Hematopoietic multipotent progenitor cell treated with erythropoietin and hydrocortisone succinate and interleukin-3 and kit ligand, for 8 days (in vitro differentiated cells): Measurements from ENCODE around the gene SLC26A3.

Experiments used
- DNase-seq: peaks from one replicate; pipeline ENCODE4 v3.0.0-alpha.2; 2015

SLC26A3 gene

GRCh38 chr7:107743567-107744344 lies 59.3 kb downstream of the SLC26A3 start, which contains the start of gene CBLL1:
Gene CBLL1, plus strand, starts transcription at chr7:107744142. Its CDS starts 22 bp downstream, at chr7:107744164.
- DNase-seq, result peak; percentile 96

GRCh38 chr7:107742678-107743566 lies 60.1 kb downstream of the SLC26A3 start:
- no peak for DNase-seq

- no peak for DNase-seq
Observed at GRCh38 chr7:107728276-107728675, 74.7 kb downstream of the SLC26A3 start.

- no peak for DNase-seq
Observed at GRCh38 chr7:107726356-107727130, 76.5 kb downstream of the SLC26A3 start.

- peak; percentile 67 for DNase-seq
Observed at GRCh38 chr7:107725138-107725740, 77.8 kb downstream of the SLC26A3 start.

- no peak for DNase-seq
Observed at GRCh38 chr7:107723255-107723654, 79.8 kb downstream of the SLC26A3 start.

GRCh38 chr7:107721286-107721685 lies 81.7 kb downstream of the SLC26A3 start:
- no peak for DNase-seq

GRCh38 chr7:107718456-107719193 lies 84.4 kb downstream of the SLC26A3 start:
- no peak for DNase-seq

- no peak for DNase-seq
Observed at GRCh38 chr7:107715531-107715930, 87.5 kb downstream of the SLC26A3 start.
